Endothelial cell of umbilical vein (primary cell): ENCODE measurements around the gene ENTR1. TPM values are rescaled to one million over a fixed set of nuclear protein-coding genes. Genes with fewer than 3 reads are reported as not detected.
A peak's percentile ranks its signal among the peaks of the same experiment; 100 is the strongest.

Experiments
- BruUV-seq: library from RNA; stranded (reverse); fragments of 400-500 nt; replicated peaks from 2 replicates; lab custom pipeline; 2021; lab: Mats Ljungman, UMichigan
- CTCF ChIA-PET: fragments of 300-600, 350-600 bp; sonication (Branson Sonifier 250); formaldehyde crosslinking; loops from one replicate; lab custom pipeline; 2021; ENCODE audit warnings: antibody characterized with exemption, inconsistent platforms; lab: Charles Lee
- POLR2A ChIA-PET: fragments of 300-600, 350-600 bp; sonication (Branson Sonifier 250); formaldehyde crosslinking; loops from one replicate; lab custom pipeline; 2021; ENCODE audit warnings: antibody characterized with exemption, inconsistent platforms; lab: Charles Lee
- DNase-seq: peaks from one replicate; pipeline ENCODE4 v3.0.0-alpha.2; 2011; ENCODE audit warnings: low read depth, low spot score
- FAIRE-seq: peaks from 2 replicates; lab custom pipeline; 2011; peaks lifted over from hg19 to GRCh38; lab: Jason Lieb, UNC
- H2AFZ ChIP-seq: 2 replicates; pipeline ENCODE4 v1.6.0; 2012; ENCODE audit warnings: low read depth, low read length, control low read depth, inconsistent platforms
- H3K27ac ChIP-seq: 2 replicates; pipeline ENCODE4 v1.5.1; 2011; ENCODE audit warnings: low read depth, mild to moderate bottlenecking, control low read depth, low read length, moderate library complexity; ENCODE audit not compliant: insufficient read depth
- H3K27me3 ChIP-seq, 2 experiments: 2 replicates each; pipeline versions ENCODE4 v1.6.0 to v1.6.1; 2011; ENCODE audit warnings: low read length in 2 of 2, mixed read lengths in 1 of 2; ENCODE audit not compliant: control insufficient read depth in 2 of 2, insufficient read depth in 2 of 2
- H3K36me3 ChIP-seq, 2 experiments: 2 replicates in 1 of 2; 3 replicates in 1 of 2; pipeline ENCODE4 v1.5.1; 2011; ENCODE audit warnings: low read length in 2 of 2, mild to moderate bottlenecking in 1 of 2, moderate library complexity in 1 of 2; ENCODE audit not compliant: control insufficient read depth in 2 of 2, insufficient read depth in 2 of 2; ENCODE audit errors: extremely low read depth in 1 of 2
- H3K4me1 ChIP-seq: 3 replicates; pipeline ENCODE4 v1.5.1; 2011; ENCODE audit warnings: mild to moderate bottlenecking, low read length; ENCODE audit not compliant: control insufficient read depth, insufficient read depth; ENCODE audit errors: extremely low read depth
- H3K4me2 ChIP-seq: 2 replicates; pipeline ENCODE4 v1.6.1; 2011; ENCODE audit warnings: low read length, control low read depth, mixed read lengths; ENCODE audit not compliant: insufficient read depth
- H3K4me3 ChIP-seq, 3 experiments: fragments of 200-600 bp in 1 of 3; sonication (generic), shearing (Covaris generic) in 1 of 3; replicated peaks in 1 of 3; 2 replicates each; pipeline ENCODE4 v1.5.1; 2011 to 2016; ENCODE audit warnings: control low read depth in 3 of 3, low read length in 3 of 3, mild to moderate bottlenecking in 2 of 3, inconsistent platforms in 1 of 3, low read depth in 1 of 3, moderate library complexity in 1 of 3; ENCODE audit not compliant: insufficient read depth in 1 of 3
- H3K79me2 ChIP-seq: 2 replicates; pipeline ENCODE4 v1.6.0; 2012; ENCODE audit warnings: low read length, inconsistent platforms; ENCODE audit not compliant: control insufficient read depth, insufficient read depth
- H3K9ac ChIP-seq: replicated peaks from 2 replicates; pipeline ENCODE3; 2011; ENCODE audit warnings: low read length, control low read depth; ENCODE audit not compliant: insufficient read depth; ENCODE audit errors: extremely low read depth
- H3K9me1 ChIP-seq: replicated peaks from 3 replicates; pipeline ENCODE4 v1.6.0; 2011; ENCODE audit warnings: mild to moderate bottlenecking, low read length; ENCODE audit not compliant: control insufficient read depth, insufficient read depth; ENCODE audit errors: extremely low read depth
- H3K9me3 ChIP-seq: replicated peaks from 2 replicates; pipeline ENCODE4 v1.5.1; 2012; ENCODE audit warnings: low read length, inconsistent platforms; ENCODE audit not compliant: control insufficient read depth, insufficient read depth
- H4K20me1 ChIP-seq: replicated peaks from 2 replicates; pipeline ENCODE3; 2011; ENCODE audit warnings: mild to moderate bottlenecking, low read length; ENCODE audit not compliant: control insufficient read depth, insufficient read depth; ENCODE audit errors: extremely low read depth
- EZH2 ChIP-seq: IDR thresholded peaks from 2 replicates; pipeline ENCODE4 v1.6.1; 2012; ENCODE audit warnings: borderline replicate concordance, low read depth, mild to moderate bottlenecking, moderate library complexity, low read length, inconsistent platforms; ENCODE audit not compliant: severe bottlenecking
- FOS ChIP-seq: IDR thresholded peaks from 2 replicates; pipeline ENCODE4 v1.6.1; 2011; ENCODE audit warnings: mild to moderate bottlenecking, low read length, moderate library complexity, borderline replicate concordance; ENCODE audit not compliant: insufficient read depth
- GATA2 ChIP-seq: IDR thresholded peaks from 2 replicates; pipeline ENCODE4 v1.7.0; 2011; ENCODE audit warnings: low read depth, mild to moderate bottlenecking, moderate library complexity, mixed read lengths, low read length; ENCODE audit not compliant: insufficient read length, insufficient read depth
- JUN ChIP-seq: IDR thresholded peaks from 2 replicates; pipeline ENCODE4 v1.6.1; 2011; ENCODE audit warnings: borderline replicate concordance, low read depth; ENCODE audit not compliant: insufficient read length, insufficient read depth
- MYC ChIP-seq: IDR thresholded peaks from one replicate; pipeline ENCODE4 v1.6.1; 2011; ENCODE audit warnings: mild to moderate bottlenecking, low read depth, low read length
- POLR2A ChIP-seq: IDR thresholded peaks from 2 replicates; pipeline ENCODE4 v1.6.1; 2012; ENCODE audit warnings: low read depth, mild to moderate bottlenecking, control low read depth, low read length
- POLR2AphosphoS5 ChIP-seq: IDR thresholded peaks from 2 replicates; pipeline ENCODE4 v1.6.1; 2012; ENCODE audit warnings: low read depth, mild to moderate bottlenecking, control low read depth, low read length, moderate library complexity; ENCODE audit not compliant: insufficient read depth
- dilution Hi-C: fragments of 300-500 bp; cut with MboI; formaldehyde crosslinking; loops from one replicate; pipeline ENCODE4 v1.15.0; 2019; ENCODE audit warnings: low sequenced_read_pairs; ENCODE audit not compliant: extremely low pct_ligation_motif_present
- intact Hi-C: fragments of 100-400 bp; cut with micrococcal nuclease; formaldehyde crosslinking; loops from one replicate; pipeline ENCODE4 v1.10.0; 2022
- polyA plus RNA-seq, 4 experiments: library from polyadenylated mRNA; depleted of rRNA in 3 of 4; stranded (reverse) in 3 of 4; unstranded in 1 of 4; fragments of >200 nt; gene quantifications; 2 replicates each; pipeline versions ENCODE4 v1.2.1 to v1.2.3, GENCODE V29; 2011 to 2012; ENCODE audit warnings: missing spikeins in 1 of 4
- total RNA-seq: library from RNA; stranded (reverse); gene quantifications from 2 replicates; pipeline ENCODE4 v1.2.3, GENCODE V29; 2021
- TF ChIP-seq, protein P1 (sequence below), 2 donors: IDR thresholded peaks; 1 replicate in 1 of 2; 2 replicates in 1 of 2; pipeline ENCODE4 v1.5.1; 2011; ENCODE audit warnings: low read length in 2 of 2, mild to moderate bottlenecking in 2 of 2, moderate library complexity in 2 of 2, control low read depth in 1 of 2, inconsistent platforms in 1 of 2, low read depth in 1 of 2; ENCODE audit not compliant: insufficient read depth in 1 of 2; ENCODE audit errors: extremely low read depth in 1 of 2
- TF ChIP-seq, protein P2 (sequence below): IDR thresholded peaks from 2 replicates; pipeline ENCODE4 v1.6.1; 2011; ENCODE audit not compliant: insufficient read depth, insufficient read length

ENTR1 gene
- total and polyA plus RNA-seq, 2 donors (not counting 3 experiments of a cell fraction or from before 2014, with no cell fraction given): 36.0 to 61.6 TPM

DNA sequence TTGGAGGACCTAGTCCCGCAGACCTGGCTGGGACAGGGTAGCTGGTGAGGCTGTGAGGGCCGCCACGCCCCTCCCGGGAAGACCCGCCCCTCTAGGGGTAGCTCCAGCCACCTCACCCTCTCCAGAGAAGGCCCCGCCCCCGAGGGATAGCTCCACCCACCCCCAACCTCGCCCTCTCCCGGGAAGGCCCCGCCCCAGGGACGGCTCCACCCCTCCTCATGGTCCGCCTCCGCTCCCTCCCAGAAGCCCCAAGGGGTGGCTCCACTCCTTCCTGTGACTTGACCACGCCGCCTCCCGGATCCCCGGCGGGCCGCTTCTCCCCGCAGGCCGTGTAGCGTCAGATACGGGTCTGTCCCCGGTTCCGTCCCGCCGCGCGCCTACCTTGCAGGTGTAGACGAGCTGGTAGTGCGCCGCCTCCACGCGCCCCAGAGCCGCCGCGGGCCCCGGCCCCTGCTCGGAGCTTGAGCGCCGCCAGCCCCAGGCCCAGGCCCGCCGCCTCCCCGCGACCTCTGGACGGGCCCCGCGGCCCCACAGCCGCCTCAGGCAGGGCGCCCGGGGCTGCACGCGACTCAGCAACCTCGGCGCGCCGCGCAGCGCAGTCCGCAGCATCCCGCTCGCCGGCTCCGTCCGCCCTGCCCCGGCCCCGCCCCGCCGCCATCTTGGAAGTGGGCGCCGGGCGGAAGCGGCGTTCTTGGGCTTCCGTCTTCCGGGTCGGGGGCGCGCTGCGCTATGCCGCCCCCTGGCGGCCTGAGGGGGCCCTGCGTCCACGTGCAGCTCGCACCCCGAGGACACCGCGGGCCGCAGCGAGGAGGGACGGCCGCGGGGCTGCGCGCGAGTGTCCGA, 47.1 kb downstream of the ENTR1 start, which contains the start of gene DNLZ:
Gene DNLZ (minus strand): TSS at position 639 of the 843 bp plus-strand sequence. CDS start 30 bp downstream, at position 609.
- peak within 1 kb of the TSS; percentile 47 for H3K27ac ChIP-seq
- no peaks in the 10 kb centered on the region for H3K9me1 ChIP-seq
- ChIA-PET POLR2A (interaction anchor here (1.2 kb wide), 1 partner anchor 17 kb away, joined by 5 read pairs; no protein-coding TSS in a partner anchor), CTCF (interaction anchor here (0.6 to 2.4 kb wide), 12 partner anchors 9 to 268 kb away, joined by 3 to 27 read pairs (median 4); no protein-coding TSS in a partner anchor)
- H3K36me3 ChIP-seq: no peaks in the 10 kb centered on the region
- peak within 1 kb of the TSS; percentile 83 for H3K9ac ChIP-seq
- H2AFZ ChIP-seq: peak within 1 kb of the TSS; percentile 34
- peak; percentile 93 for DNase-seq
- TF ChIP-seq MYC (peak; percentile 92), JUN (no peak), POLR2AphosphoS5 (peak; percentile 85), EZH2 (no peak), FOS (no peak), GATA2 (no peak), POLR2A (peak; percentile 88)
- TF ChIP-seq, protein P1, sequence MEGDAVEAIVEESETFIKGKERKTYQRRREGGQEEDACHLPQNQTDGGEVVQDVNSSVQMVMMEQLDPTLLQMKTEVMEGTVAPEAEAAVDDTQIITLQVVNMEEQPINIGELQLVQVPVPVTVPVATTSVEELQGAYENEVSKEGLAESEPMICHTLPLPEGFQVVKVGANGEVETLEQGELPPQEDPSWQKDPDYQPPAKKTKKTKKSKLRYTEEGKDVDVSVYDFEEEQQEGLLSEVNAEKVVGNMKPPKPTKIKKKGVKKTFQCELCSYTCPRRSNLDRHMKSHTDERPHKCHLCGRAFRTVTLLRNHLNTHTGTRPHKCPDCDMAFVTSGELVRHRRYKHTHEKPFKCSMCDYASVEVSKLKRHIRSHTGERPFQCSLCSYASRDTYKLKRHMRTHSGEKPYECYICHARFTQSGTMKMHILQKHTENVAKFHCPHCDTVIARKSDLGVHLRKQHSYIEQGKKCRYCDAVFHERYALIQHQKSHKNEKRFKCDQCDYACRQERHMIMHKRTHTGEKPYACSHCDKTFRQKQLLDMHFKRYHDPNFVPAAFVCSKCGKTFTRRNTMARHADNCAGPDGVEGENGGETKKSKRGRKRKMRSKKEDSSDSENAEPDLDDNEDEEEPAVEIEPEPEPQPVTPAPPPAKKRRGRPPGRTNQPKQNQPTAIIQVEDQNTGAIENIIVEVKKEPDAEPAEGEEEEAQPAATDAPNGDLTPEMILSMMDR (IDR thresholded peaks at IDR 0.05; ENCODE audit: extremely low read depth in 1 of 2, insufficient read depth in 1 of 2, low read depth in 1 of 2, low read length in 2 of 2): peak; percentile 91 to 98
- TF ChIP-seq, protein P2, sequence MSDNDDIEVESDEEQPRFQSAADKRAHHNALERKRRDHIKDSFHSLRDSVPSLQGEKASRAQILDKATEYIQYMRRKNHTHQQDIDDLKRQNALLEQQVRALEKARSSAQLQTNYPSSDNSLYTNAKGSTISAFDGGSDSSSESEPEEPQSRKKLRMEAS: peak; percentile 98
- H3K9me3 ChIP-seq: no peaks in the 10 kb centered on the region
- intact Hi-C loops: loop anchor here (1.0 to 2.0 kb wide), 4 partner anchors 21 to 349 kb away; partner anchors contain the start of genes DIPK1B and SNAPC4
- H3K4me1 ChIP-seq: peaks cover 7% of the 10 kb centered on the region
- peaks cover 3% of the 10 kb centered on the region for H3K79me2 ChIP-seq
- dilution Hi-C loops: no loop called here
- H3K27me3 ChIP-seq: no peaks in the 10 kb centered on the region
- peak; percentile 97 for FAIRE-seq
- H3K4me2 ChIP-seq: peak within 1 kb of the TSS; percentile 35
- H4K20me1 ChIP-seq: no peaks in the 10 kb centered on the region
- TSS peak; percentile 37 for BruUV-seq
- peak within 1 kb of the TSS; percentile 58 to 81 (median 62) for H3K4me3 ChIP-seq
